ENCODE data around the gene TNRC18. TPM values are rescaled to one million over a fixed set of nuclear protein-coding genes. Genes with fewer than 3 reads are reported as not detected.

The TNRC18 gene
- polyA plus RNA-seq, 1 donor from 2014 or later: 23.6 TPM

- H3K36me3 ChIP-seq (ENCODE audit: insufficient read depth, low read length): no peaks in the 10 kb centered on the region
- no peak overlapping the region for H3K4me3 ChIP-seq (ENCODE audit: low read length)
- no peaks in the 10 kb centered on the region for H4K20me1 ChIP-seq (ENCODE audit: insufficient read depth)
Observed at GRCh38 chr7:5370454-5371353, 52.9 kb downstream of the TNRC18 start.

More at GRCh38 chr7:5370454-5371353, 52.9 kb downstream of the TNRC18 start:
- no peak overlapping the region for H2AFZ ChIP-seq (ENCODE audit: low read depth, low read length)
- H3K27ac ChIP-seq (ENCODE audit: low read length): no peak overlapping the region
- no peaks in the 10 kb centered on the region for H3K9me2 ChIP-seq (ENCODE audit: insufficient read depth, low read length)
- H3K27me3 ChIP-seq (ENCODE audit: insufficient read depth, low read depth, low read length): no peaks in the 10 kb centered on the region
- H3F3A ChIP-seq (ENCODE audit: insufficient read depth, low read length, poor library complexity, severe bottlenecking): no peaks in the 10 kb centered on the region
- H3K9ac ChIP-seq (ENCODE audit: low read length): no peak overlapping the region
- no peak for TF ChIP-seq RAD21 (conservative IDR thresholded peaks at IDR 0.05)
- TF ChIP-seq CTCF (IDR thresholded peaks at IDR 0.05; ENCODE audit: poor library complexity, severe bottlenecking): no peak
- TF ChIP-seq EZH2 (IDR thresholded peaks at IDR 0.05; ENCODE audit: borderline replicate concordance, insufficient read depth, low read length, poor library complexity, severe bottlenecking): no peak
- TF ChIP-seq EP300 (conservative IDR thresholded peaks at IDR 0.05; ENCODE audit: poor library complexity, severe bottlenecking): no peak
- no peak for TF ChIP-seq MXI1 (conservative IDR thresholded peaks at IDR 0.05; ENCODE audit: poor library complexity, severe bottlenecking)
- TF ChIP-seq REST (IDR thresholded peaks at IDR 0.05; ENCODE audit: borderline replicate concordance): no peak
- TF ChIP-seq POLR2AphosphoS5 (IDR thresholded peaks at IDR 0.05): no peak
- no peak for TF ChIP-seq TAF1 (IDR thresholded peaks at IDR 0.05; ENCODE audit: low read depth)
- no peak for TF ChIP-seq SMC3 (conservative IDR thresholded peaks at IDR 0.05; ENCODE audit: poor library complexity)
- H3K9me3 ChIP-seq (ENCODE audit: low read length): no peaks in the 10 kb centered on the region
- H3K79me2 ChIP-seq (replicated peaks; ENCODE audit: insufficient read depth, low read length): peaks cover 62% of the 10 kb centered on the region
- H3K4me2 ChIP-seq (ENCODE audit: low read length): no peak overlapping the region
